CD4-positive, alpha-beta T cell treated with Interleukin-15 for 1 hour (primary cell): ENCODE results near the gene FOXP1.

Experiments
- DNase-seq: peaks from one replicate; pipeline ENCODE4 v3.0.0-alpha.2; 2020

Gene FOXP1

GRCh38 chr3:71288269-71288930 lies 295.1 kb downstream of the FOXP1 start:
- DNase-seq, result no peak

- no peak for DNase-seq
Measured at GRCh38 chr3:71285086-71285485, 298.4 kb downstream of the FOXP1 start.

- DNase-seq, result no peak
Measured at GRCh38 chr3:71282976-71283375, 300.6 kb downstream of the FOXP1 start.

- DNase-seq, result no peak
Measured at GRCh38 chr3:71281280-71281679, 302.2 kb downstream of the FOXP1 start.

- DNase-seq, result no peak
Measured at GRCh38 chr3:71277341-71277740, 306.2 kb downstream of the FOXP1 start.

- no peak for DNase-seq
Measured at GRCh38 chr3:71276531-71276930, 307.0 kb downstream of the FOXP1 start.

- DNase-seq, result no peak
Measured at GRCh38 chr3:71273453-71273852, 310.1 kb downstream of the FOXP1 start.

- DNase-seq, result no peak
Measured at GRCh38 chr3:71271596-71271995, 311.9 kb downstream of the FOXP1 start.

GRCh38 chr3:71269906-71270305 lies 313.6 kb downstream of the FOXP1 start:
- DNase-seq, result no peak

GRCh38 chr3:71268462-71268999 lies 315.0 kb downstream of the FOXP1 start:
- no peak for DNase-seq

GRCh38 chr3:71266875-71267274 lies 316.7 kb downstream of the FOXP1 start:
- DNase-seq, result no peak

- DNase-seq, result no peak
Measured at GRCh38 chr3:71265365-71265915, 318.1 kb downstream of the FOXP1 start.

GRCh38 chr3:71264840-71265239 lies 318.7 kb downstream of the FOXP1 start:
- no peak for DNase-seq

- no peak for DNase-seq
Measured at GRCh38 chr3:71262364-71263265, 320.9 kb downstream of the FOXP1 start.

GRCh38 chr3:71260782-71261181 lies 322.7 kb downstream of the FOXP1 start:
- no peak for DNase-seq

GRCh38 chr3:71258526-71258925 lies 325.0 kb downstream of the FOXP1 start:
- DNase-seq, result no peak

- no peak for DNase-seq
Measured at GRCh38 chr3:71258116-71258515, 325.4 kb downstream of the FOXP1 start.

GRCh38 chr3:71255498-71255897 lies 328.0 kb downstream of the FOXP1 start:
- DNase-seq, result no peak

GRCh38 chr3:71254281-71255057 lies 329.1 kb downstream of the FOXP1 start:
- DNase-seq, result no peak

- DNase-seq, result no peak
Measured at GRCh38 chr3:71253169-71253568, 330.4 kb downstream of the FOXP1 start.

- DNase-seq, result no peak
Measured at GRCh38 chr3:71252466-71252865, 331.1 kb downstream of the FOXP1 start.

- no peak for DNase-seq
Measured at GRCh38 chr3:71251156-71251775, 332.3 kb downstream of the FOXP1 start.
